ENCODE results near the gene RCL1.

The RCL1 gene

GRCh38 chr9:4837261-4838188 lies 44.8 kb downstream of the RCL1 start:
- no peak overlapping the region for H3K4me3 Mint-ChIP-seq
- no peak overlapping the region for H3K27ac Mint-ChIP-seq
- H3K36me3 Mint-ChIP-seq (ENCODE audit: low read depth): peaks cover 35% of the 10 kb centered on the region
- peaks cover 4% of the 10 kb centered on the region for H3K4me1 Mint-ChIP-seq
- TF ChIP-seq CTCF (IDR thresholded peaks at IDR 0.05; ENCODE audit: unreplicated experiment in 3 of 3): no peak
- no peaks in the 10 kb centered on the region for H3K9me3 Mint-ChIP-seq
- H3K27me3 Mint-ChIP-seq (ENCODE audit: low read depth): no peaks in the 10 kb centered on the region

DNA sequence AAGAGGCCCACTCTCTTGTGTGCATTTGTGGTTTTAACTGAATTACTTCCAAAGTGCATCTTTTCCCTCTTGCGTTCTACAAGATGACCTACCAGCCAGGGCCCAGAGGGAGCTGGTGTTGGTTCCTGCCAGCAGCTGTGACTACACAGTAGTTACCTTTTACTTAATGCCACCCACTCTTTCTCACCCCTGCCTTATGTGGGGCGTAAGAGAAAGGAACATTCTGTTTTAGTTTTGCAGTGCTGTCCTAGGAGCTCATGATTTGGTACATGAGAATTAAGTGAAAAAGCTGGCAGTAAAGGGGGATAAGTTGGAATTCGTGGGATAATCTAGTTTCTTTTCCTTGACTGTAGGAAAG lies 45.4 kb downstream of the RCL1 start:
- no peaks in the 10 kb centered on the region for H3K9me3 Mint-ChIP-seq
- peaks cover 4% of the 10 kb centered on the region for H3K4me1 Mint-ChIP-seq
- no peak for TF ChIP-seq CTCF (IDR thresholded peaks at IDR 0.05; ENCODE audit: unreplicated experiment in 3 of 3)
- peaks cover 35% of the 10 kb centered on the region for H3K36me3 Mint-ChIP-seq (ENCODE audit: low read depth)
- no peak overlapping the region for H3K4me3 Mint-ChIP-seq
- H3K27me3 Mint-ChIP-seq (ENCODE audit: low read depth): no peaks in the 10 kb centered on the region
- H3K27ac Mint-ChIP-seq: no peak overlapping the region

GRCh38 chr9:4839470-4839912 lies 46.7 kb downstream of the RCL1 start:
- Mint-ChIP-seq H3K27ac (no peak overlapping the region), H3K9me3 (no peaks in the 10 kb centered on the region), H3K4me3 (no peak overlapping the region), H3K27me3 (ENCODE audit: low read depth) (no peaks in the 10 kb centered on the region), H3K36me3 (ENCODE audit: low read depth) (peaks cover 29% of the 10 kb centered on the region), H3K4me1 (peaks cover 4% of the 10 kb centered on the region)
- TF ChIP-seq CTCF (IDR thresholded peaks at IDR 0.05; ENCODE audit: unreplicated experiment in 3 of 3): no peak

- peaks cover 31% of the 10 kb centered on the region for H3K36me3 Mint-ChIP-seq (ENCODE audit: low read depth)
- H3K27me3 Mint-ChIP-seq (ENCODE audit: low read depth): no peaks in the 10 kb centered on the region
- TF ChIP-seq CTCF (IDR thresholded peaks at IDR 0.05; ENCODE audit: unreplicated experiment in 3 of 3): no peak
- no peak overlapping the region for H3K27ac Mint-ChIP-seq
- H3K4me3 Mint-ChIP-seq: no peak overlapping the region
- H3K4me1 Mint-ChIP-seq: peaks cover 4% of the 10 kb centered on the region
- no peaks in the 10 kb centered on the region for H3K9me3 Mint-ChIP-seq
Observed at GRCh38 chr9:4840018-4840417, 47.3 kb downstream of the RCL1 start.

DNA sequence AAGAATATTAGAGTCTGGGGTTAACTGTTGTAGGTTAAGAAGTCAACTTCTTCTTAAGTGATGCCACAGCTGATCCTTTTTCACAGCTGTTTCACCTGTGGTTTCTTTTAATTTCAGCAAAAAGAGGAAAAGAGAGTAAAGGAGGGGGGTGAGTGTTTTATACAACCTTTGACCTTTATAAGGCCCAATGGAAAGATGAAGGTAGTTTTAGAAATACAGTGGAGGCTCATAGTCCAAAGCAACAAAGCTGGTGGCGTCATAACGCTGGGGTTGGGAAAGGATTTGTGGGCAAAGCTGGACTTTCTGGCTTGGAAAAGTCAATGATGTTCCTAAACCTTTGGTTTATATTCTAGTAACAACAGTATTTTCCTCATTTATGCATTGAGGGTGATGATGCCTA lies 49.5 kb downstream of the RCL1 start:
- Mint-ChIP-seq H3K4me1 (peaks cover 4% of the 10 kb centered on the region), H3K4me3 (no peak overlapping the region), H3K27ac (no peak overlapping the region), H3K27me3 (ENCODE audit: low read depth) (no peaks in the 10 kb centered on the region), H3K36me3 (ENCODE audit: low read depth) (peaks cover 29% of the 10 kb centered on the region), H3K9me3 (no peaks in the 10 kb centered on the region)
- TF ChIP-seq CTCF (IDR thresholded peaks at IDR 0.05; ENCODE audit: unreplicated experiment in 3 of 3): no peak

- no peak overlapping the region for H3K4me3 Mint-ChIP-seq
- no peak overlapping the region for H3K27ac Mint-ChIP-seq
- no peaks in the 10 kb centered on the region for H3K27me3 Mint-ChIP-seq (ENCODE audit: low read depth)
- TF ChIP-seq CTCF (IDR thresholded peaks at IDR 0.05; ENCODE audit: unreplicated experiment in 3 of 3): no peak
- H3K36me3 Mint-ChIP-seq (ENCODE audit: low read depth): peaks cover 29% of the 10 kb centered on the region
- H3K4me1 Mint-ChIP-seq: no peaks in the 10 kb centered on the region
- H3K9me3 Mint-ChIP-seq: no peaks in the 10 kb centered on the region
Observed at GRCh38 chr9:4842734-4843133, 50.0 kb downstream of the RCL1 start.
